Stimulated activated CD4-positive, alpha-beta T cell treated with anti-CD3 and anti-CD28 coated beads, Interleukin-12 subunit alpha, Interleukin-12 subunit beta, amount 100 ng/mL, for 4 hours (primary cell): Measurements from ENCODE around the gene PRMT7.
A peak's percentile ranks its signal among the peaks of the same experiment; 100 is the strongest.

Source experiments
- DNase-seq: peaks from one replicate; pipeline ENCODE4 v3.0.0-alpha.2; 2020

Gene PRMT7

GRCh38 chr16:68367030-68367429 lies 56.2 kb downstream of the PRMT7 start:
- peak; percentile 31 for DNase-seq

DNA sequence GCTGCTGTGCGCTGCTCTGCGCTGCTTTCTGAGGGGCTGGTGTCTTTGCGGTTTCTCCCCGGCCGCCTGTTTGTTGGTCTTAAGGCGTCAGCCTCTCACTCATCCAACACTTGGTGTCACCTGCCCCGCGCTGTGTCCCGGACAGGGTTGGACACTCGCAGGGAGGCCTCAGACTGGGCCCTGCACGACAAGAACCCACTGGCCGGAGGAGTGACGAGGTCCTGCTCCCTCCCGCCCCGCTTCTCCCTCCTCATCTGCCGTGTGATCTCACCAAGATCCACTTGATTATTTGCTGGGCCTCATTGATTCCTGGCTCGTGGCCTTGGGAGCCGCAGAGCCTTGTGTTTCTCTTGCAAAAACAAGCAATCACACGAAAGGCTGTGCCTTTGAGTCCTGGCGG lies 56.6 kb downstream of the PRMT7 start:
- DNase-seq: no peak

DNA sequence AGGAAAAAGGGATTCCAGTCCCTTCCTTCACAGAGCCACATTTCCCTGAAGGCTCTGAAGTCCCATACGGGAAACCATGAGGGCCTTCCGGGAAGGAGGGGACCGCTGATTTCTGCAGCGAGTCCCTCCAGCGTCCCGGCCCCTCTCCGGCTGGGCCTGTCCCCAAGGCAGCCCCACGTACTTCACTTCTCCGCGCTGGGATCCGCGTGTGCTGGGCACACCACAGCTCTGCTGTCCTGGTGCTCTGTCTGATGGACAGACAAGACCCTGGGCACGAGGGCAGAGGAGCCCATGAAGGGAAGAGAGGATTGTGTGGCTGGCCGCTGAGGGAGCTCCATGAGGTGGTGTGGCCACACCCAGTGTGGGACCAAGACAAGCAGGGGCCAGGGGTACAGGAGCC lies 57.1 kb downstream of the PRMT7 start:
- no peak for DNase-seq

DNA sequence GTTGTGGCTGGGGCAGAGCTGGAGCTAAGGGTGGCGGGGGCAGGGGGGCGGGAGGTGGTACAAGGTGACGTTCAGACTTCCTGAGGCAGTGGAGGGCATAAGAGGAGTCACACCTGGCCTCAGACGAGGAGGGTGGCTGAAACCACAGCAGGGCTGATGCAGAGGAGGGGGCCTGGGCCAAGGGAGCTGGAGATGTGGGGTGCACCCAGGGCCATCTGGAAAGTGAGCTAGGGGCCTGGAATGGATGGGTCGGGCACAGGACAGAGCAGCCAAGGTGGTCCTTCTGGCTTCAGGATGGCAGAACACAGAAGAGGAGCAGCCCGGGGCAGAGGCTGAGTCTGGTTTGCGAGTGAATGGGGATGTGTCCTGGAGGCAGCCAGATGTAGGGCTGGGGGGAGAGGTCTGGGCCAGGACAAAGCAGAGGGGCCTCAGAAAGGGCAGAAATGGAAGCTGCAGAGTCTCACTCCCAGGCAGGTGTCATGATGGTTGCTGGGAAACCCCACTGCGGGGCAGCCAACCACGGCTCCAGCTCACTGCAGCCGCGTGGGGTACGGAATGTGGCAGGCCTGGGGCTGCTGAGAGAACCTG lies 57.6 kb downstream of the PRMT7 start:
- DNase-seq: no peak

- no peak for DNase-seq
Observed at GRCh38 chr16:68369168-68369567, 58.3 kb downstream of the PRMT7 start.

DNA sequence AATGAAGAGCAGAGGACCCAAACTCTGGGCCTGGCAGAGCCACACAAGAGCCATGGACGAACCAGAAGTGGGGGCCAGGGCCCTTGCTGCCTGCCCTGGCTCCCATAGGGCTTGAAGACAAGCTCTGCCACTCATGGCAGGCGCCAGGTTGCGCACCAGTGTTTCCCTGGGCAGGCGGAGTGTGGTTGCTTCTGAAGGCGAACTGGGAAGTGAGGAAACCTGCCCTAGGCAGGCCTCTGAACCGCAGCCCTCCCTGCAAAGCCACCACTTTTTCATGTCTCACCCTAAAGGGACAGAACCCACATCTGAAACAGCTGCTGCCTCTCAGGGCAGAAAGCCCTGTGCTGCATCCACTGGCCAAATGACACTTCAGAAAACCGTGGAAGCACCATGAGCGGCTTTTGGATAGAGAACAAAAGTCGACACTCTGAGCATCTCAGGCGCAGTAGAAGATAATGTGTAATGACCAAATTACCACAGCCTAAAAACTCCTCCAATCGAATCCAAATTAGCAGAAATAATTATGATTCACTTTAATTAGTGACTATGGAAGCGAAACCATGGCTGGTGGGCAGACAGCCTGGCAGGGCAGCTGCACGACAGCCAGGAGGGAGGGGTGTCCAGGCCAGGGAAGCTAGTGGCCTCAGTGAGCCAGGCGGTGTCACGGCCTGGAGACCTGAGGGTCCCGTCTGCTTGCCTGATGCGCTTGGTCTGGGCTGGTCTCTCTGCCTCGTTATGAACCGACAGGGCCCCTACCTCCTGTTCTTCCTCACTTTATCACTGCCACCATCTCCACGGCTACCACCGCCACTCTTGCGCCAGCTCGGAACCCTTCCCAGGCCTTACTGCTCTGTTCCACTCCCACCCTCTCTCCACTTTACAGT lies 59.1 kb downstream of the PRMT7 start:
- DNase-seq: no peak

GRCh38 chr16:68370581-68371275 lies 59.9 kb downstream of the PRMT7 start:
- peak; percentile 23 for DNase-seq

- DNase-seq: no peak
Observed at GRCh38 chr16:68371276-68371651, 60.4 kb downstream of the PRMT7 start.

DNA sequence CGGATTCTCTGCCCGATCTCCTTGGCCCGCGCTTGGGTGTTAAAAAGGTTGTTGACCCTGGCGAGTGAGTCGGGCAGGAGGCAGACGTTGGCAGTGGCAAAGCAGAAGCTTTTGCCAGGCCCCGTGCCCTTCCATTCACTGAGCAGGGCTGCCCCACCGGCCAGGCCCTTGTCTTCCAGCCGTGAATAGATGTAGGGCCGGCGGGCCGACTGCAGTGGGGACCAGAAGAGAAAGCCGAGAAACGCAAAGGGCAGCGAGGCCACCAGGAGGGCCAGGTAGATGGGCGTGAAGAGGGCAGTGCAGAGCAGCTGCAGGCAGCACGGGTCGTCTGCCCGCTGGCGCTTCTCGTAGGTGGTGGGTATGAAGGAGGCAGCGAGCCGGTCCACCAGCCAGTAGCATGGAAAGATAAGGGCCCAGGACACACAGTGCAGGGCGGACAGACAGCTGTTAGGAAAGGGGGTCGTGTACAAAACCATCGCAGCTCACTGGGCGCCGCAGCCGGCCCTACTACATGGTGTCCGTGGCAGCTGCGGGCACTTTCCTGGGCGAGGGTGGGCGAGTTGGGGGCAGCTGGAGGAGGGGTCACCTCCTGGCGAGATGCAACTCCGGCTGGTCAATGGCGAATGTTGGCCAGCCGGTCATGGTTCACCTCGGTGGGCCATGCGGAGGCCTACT lies 61.0 kb downstream of the PRMT7 start:
- DNase-seq: no peak

- no peak for DNase-seq
Observed at GRCh38 chr16:68372381-68372720, 61.5 kb downstream of the PRMT7 start.

- DNase-seq: no peak
Observed at GRCh38 chr16:68372806-68373205, 62.0 kb downstream of the PRMT7 start.

DNA sequence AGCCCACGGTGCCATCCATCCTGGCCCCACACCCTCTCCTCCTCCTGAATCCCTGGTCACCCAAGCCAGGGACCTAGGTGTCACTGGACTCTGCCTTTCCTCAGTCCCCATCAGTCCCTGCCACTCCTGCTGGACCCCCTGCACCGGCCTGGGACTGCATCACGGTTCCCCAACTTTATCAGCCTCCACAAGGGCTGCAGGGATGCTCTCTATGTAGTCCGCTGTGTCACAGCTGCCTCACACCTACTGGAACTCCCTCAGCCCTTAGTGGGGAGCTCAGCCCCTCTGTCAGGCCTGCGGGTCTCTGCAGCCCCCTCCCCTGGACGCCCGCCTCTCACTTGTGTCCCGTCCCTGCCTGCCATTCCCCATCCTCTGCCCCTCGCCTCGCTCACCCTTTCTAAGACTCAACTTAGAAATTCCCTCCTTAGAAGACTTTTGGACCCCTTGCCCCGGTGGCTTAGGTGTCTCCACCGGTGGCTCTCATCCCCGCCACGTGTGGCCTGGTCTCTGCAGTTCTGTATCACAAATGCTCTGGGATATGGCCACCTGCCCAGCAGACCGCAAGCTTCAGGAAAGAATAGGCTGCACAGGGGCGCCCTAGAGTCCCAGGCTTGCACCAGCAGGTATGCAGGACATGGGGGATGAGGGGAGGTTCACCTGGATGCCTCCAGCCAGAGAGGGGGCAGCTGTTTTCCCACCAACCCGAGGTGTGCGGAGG lies 62.9 kb downstream of the PRMT7 start:
- DNase-seq: no peak

- DNase-seq: no peak
Observed at GRCh38 chr16:68374246-68374805, 63.5 kb downstream of the PRMT7 start.

DNA sequence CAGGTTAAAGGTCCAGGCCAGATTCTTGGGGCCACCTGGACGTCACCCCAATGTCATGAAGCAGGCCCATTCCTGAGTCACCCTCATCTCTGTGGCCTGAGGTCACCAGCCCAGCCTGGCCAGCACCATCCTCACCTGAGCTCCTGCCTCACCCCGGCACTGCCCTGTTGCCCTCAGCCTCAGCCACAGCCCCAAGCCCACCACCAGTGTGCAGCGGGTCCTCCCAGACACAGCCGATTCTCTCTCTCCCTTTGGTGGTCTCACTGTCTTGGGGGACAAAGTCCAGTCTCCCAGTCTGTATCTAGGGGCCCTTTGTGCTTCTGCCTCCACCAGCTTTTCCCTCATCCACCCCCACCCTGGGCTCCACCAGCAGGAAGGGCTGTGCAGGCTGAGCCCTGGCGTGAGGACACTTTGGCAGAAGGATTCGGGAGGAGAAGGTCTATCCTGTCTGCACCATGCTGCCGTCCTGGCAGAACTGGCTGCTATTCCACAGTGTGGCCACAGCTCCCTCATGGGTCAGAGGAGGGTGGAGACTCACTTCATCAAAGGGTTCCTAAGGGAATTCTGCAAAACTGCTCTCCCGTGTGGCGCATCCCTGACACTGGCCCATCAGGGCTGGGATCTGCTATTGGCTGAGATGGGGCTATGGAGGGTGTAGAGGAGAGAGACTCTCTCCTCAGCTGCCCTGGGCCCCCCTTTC lies 64.3 kb downstream of the PRMT7 start:
- no peak for DNase-seq

- DNase-seq: no peak
Observed at GRCh38 chr16:68375801-68376536, 65.2 kb downstream of the PRMT7 start.

DNA sequence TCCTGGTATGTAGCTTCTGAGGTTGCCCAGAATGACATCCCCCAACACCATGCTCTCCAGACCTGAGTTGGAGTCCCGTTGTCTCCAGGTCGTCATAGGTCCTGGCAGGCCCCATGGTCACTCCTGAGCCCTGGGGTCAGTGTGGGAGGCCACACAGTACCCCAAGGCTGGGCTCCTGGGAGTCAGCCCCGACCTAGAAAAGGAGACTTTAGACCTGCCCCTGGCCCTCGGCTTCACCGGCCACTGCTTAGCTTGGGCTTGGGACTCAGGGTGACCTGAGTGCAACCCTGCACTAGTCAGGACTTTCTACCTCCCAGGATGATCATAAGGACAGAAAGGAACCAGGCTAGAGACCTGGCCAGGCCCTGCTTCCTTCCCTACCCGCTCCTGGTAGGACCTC lies 65.8 kb downstream of the PRMT7 start:
- DNase-seq: no peak

DNA sequence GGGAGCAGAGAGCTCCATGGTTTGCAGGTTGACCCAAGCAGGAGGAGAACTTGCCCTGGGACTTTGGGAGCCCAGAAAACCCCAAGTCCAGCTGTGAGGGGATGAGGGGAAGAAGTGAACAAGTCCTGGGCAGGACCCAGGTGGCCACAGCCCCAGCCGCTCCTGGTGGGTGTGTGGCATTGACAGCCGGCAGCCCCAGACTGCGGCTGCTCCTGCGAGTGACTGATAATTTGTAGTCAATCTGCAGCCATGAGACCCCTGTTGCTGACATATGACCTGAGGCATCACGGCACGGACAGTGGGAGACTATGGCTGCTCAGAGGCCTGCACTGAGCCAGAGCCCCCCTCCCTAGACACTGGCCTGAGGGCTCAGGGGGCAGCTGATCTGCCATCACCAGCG lies 66.4 kb downstream of the PRMT7 start:
- DNase-seq: no peak

DNA sequence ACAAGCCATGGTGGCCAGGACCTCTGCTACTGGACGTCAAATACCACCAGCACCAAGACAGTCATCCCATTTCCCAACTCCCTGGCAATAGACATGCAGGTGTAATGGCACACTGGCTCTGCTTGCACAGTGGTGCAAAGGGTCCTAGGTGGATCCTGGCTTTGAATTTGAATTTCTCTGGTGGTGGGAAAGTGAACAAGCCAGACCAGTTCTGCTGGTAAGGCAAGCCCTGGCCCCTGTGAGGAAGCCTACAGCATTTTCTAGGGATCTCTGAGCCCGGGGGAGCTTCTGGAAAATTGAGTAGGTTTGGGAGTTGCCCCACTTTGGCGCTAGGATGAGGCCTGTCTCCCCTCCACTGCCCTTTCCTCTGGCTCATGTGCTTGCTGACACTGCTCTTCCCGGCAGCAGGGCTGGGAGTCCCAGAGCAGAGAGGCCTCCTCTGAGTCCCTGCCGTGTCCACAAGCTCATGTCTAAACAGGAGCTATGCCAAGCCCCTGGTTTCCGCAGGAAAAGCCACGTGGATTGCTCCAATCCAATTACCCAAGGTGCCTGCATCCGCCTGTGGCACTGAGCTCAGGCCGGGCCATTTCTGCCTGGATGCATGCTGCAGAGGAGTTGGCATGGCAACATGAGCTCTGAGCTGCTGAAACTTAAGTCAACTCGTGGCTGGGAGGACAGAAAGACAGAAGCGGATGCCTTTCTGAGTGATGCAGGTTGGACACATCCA lies 67.0 kb downstream of the PRMT7 start:
- DNase-seq: no peak

DNA sequence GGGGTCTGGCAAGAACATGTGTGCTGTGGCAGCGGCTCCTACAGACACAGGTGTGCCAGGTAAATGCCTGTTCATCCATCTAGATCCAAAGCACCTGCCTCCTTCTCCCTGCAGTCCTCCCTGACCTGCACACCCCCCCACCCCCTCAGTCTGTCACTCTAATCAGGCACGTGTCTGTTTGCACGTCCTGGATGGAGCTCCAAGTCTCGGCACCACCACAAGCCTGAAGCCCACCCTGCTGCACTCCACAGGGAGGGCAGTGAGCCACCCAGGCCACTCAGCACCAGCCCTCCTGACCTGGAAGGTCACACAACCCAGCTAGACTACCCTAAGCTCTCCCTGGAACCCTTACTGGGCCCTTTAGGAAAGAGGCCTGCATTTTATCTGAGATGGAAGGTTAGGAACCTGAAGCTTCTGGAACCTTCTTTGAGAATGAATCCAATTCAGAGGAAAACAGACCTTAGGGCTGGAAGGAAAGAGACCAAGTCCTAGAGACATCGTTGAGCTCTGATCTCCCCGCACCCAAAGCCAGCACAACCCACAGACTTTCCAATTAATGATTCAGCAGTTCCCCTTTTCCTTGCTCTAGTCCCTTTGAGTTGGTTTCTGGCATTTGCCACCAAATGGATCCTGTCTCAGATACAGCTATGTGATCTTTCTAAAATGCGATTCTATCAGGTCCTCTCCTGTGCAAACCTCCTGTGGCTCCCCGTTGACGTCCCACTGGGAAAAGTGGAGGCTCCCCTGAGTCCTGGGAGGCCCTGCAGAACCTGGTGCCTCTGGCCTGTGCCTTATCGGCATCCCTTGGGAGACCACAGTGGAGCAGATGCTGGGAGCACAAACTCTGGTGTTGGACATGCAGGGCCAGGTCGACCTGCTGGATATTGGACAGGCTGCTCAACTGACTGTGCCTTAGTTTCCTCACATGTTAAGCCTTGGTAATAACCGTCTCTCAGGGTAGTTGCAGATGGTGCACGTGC lies 67.9 kb downstream of the PRMT7 start:
- no peak for DNase-seq
